K562 (cell line): ENCODE data around the gene ABLIM2.

Experiments
- ELK1 ChIP-seq: sonication (generic); formaldehyde crosslinking; IDR thresholded peaks from 2 replicates; pipeline ENCODE4 v1.8.1; 2022; ENCODE audit warnings: missing genetic modification reagents
- KLF13 ChIP-seq: fragments of 450-650 bp; IDR thresholded peaks from 2 replicates; pipeline ENCODE4 v1.6.1; 2016; ENCODE audit warnings: missing genetic modification characterization, low read depth, mild to moderate bottlenecking, missing compliant biosample characterization, moderate library complexity, borderline replicate concordance
- ZNF121 ChIP-seq: sonication (generic); formaldehyde crosslinking; conservative IDR thresholded peaks from 2 replicates; pipeline ENCODE4 v1.8.0; 2022; ENCODE audit warnings: missing genetic modification reagents
- ZNF143 ChIP-seq: sonication (generic); formaldehyde crosslinking; IDR thresholded peaks from 2 replicates; pipeline ENCODE4 v1.9.0; 2022; ENCODE audit warnings: mild to moderate bottlenecking, missing genetic modification reagents

GRCh38 chr4:8087921-8088495 is 70.6 kb downstream of the ABLIM2 start:
- TF ChIP-seq ZNF143 (no peak), ELK1 (CRISPR knock-in tag) (no peak), ZNF121 (CRISPR knock-in tag) (no peak), KLF13 (tag) (no peak)
